Stimulated activated CD8-positive, alpha-beta memory T cell treated with anti-CD3 and anti-CD28 coated beads, Interleukin-12 subunit alpha, Interleukin-12 subunit beta, amount 100 ng/mL, for 24 hours (primary cell): ENCODE results near the gene GRID2IP.
A peak's percentile ranks its signal among the peaks of the same experiment; 100 is the strongest.
"Not testable (repeated sequence)": the region's sequence is repeated elsewhere in the genome, so short reads cannot be mapped to it uniquely, and the experiment has no call there.

ENCODE experiments used
- DNase-seq: peaks from one replicate; pipeline ENCODE4 v3.0.0-alpha.2; 2020; ENCODE audit errors: extremely low read depth

The GRID2IP gene

GRCh38 chr7:6551016-6551511 is at the start of gene GRID2IP:
Gene GRID2IP (minus strand): TSS chr7:6551461. CDS start chr7:6551436, 25 bp downstream.
- DNase-seq: no peak

DNA sequence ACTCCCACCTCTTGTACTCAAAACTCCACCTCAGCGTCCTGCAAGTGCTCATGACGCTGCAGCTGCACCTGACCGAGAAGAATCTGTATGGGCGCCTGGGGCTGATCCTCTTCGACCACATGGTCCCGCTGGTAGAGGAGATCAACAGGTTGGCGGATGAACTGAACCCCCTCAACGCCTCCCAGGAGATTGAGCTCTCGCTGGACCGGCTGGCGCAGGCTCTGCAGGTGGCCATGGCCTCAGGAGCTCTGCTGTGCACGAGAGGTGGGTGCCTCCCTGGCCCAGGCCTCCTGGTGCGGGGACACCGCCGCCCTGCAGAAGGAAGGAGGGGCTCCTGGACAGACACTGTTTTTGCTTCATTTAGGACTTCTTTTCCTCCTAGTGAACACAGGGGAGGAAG is 48.8 kb upstream of the GRID2IP start:
- DNase-seq: no peak

- DNase-seq: no peak
Observed at GRCh38 chr7:6590645-6591110, 39.4 kb upstream of the GRID2IP start.

GRCh38 chr7:6589829-6590644 is 38.8 kb upstream of the GRID2IP start, which contains the start of gene INTS15:
Gene INTS15 (plus strand): TSS chr7:6590021. CDS start chr7:6590284, 263 bp downstream.
- DNase-seq: peak; percentile 63

GRCh38 chr7:6589151-6589828 is 38.0 kb upstream of the GRID2IP start:
- DNase-seq: no peak

DNA sequence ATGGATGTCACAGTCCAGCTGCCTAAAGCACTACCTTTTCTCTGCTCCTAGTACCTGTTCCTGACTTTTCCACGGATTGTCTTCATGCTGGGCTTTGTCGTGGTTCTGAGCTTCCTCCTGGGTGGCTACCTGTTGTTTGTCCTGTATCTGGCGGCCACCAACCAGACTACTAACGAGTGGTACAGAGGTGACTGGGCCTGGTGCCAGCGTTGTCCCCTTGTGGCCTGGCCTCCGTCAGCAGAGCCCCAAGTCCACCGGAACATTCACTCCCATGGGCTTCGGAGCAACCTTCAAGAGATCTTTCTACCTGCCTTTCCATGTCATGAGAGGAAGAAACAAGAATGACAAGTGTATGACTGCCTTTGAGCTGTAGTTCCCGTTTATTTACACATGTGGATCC is 37.3 kb upstream of the GRID2IP start:
- DNase-seq: no peak

DNA sequence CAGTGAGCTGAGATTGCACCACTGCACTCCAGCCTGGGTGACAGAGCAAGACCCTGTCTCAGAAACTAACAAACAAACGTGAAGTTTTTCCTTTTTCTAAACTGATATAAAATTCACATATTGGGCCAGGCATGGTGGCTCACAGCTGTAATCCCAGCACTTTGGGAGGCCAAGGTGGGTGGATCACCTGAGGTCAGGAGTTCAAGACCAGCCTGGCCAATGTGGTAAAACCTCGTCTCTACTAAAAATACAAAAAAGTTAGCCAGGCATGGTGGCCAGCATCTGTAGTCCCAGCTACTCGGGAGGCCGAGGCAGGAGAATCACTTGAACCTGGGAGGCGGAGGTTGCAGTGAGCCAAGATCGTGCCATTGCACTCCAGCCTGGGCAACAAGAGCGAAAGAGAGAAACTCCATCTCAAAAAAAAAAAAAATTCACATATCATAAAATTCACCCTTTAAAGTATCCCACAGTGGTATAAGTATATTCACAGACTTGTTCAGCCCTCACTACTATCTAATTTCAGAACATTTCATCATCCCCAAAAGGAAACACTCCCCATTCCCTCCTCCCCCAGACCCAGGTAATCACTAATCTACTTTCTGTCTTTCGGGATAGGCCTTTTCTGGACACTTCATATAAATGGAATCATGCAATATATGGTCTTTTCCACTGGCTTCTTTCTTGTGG is 34.6 kb upstream of the GRID2IP start:
- DNase-seq: not testable (repeated sequence)

DNA sequence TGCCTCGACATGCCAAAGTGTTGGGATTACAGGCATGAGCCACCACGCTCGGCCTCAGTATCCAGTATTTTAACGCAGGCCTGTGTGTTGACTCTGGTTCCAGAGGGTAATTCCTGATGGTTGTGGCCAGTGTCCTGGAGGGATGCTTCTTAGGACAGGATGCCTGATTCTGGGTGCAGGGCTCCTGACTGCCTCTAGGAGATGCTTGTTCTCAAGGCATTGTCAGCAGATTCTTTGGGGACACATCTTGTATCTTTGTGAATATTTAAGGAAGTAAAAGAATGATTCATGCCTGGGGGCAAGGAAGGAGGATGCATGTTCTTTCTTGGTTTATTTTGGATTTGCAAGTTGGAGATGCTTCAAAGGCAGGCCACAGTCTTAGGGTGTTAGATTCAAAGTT is 28.2 kb upstream of the GRID2IP start:
- no peak for DNase-seq

DNA sequence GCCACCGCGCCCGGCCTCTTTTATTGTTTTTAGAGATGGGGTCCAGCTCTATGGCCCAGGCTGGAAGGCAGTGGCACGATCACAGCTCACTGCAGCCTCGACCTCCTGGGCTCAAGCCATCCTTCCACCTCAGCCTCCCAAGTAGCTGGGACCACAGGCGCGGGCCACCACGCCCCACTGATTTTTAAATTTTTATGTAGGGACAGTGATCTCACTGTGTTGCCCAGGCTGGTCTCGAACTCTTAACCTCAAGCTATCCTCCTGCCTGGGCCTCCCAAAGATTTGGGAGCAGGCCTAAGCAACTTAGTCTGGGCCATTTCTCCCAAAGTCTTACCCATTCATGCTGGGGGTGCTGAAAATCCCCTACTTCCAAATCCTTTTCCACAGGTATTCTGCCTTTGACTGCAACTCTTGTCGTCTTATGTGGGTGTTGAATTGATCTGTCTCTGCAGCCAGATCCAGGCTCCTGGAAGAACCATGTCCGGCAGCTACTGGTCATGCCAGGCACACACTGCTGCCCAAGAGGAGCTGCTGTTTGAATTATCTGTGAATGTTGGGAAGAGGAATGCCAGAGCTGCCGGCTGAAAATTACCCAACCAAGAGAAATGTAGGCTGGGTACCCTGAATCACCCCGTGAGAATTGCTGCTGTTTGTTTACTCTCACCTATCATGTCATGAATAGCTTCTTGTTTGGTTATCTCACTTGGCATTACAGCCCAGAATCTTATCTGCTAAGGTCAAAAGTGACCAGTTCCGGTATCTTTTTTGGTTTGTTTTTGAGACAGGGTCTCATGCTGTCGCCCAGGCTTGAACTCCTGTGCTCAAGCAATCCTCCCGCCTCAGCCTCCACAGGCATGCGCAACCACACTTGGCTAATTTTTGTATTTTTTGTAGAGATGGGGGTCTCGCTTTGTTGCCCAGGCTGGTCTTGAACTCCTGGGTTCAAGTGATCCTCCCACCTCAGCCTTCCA is 27.1 kb upstream of the GRID2IP start:
- DNase-seq: no peak

DNA sequence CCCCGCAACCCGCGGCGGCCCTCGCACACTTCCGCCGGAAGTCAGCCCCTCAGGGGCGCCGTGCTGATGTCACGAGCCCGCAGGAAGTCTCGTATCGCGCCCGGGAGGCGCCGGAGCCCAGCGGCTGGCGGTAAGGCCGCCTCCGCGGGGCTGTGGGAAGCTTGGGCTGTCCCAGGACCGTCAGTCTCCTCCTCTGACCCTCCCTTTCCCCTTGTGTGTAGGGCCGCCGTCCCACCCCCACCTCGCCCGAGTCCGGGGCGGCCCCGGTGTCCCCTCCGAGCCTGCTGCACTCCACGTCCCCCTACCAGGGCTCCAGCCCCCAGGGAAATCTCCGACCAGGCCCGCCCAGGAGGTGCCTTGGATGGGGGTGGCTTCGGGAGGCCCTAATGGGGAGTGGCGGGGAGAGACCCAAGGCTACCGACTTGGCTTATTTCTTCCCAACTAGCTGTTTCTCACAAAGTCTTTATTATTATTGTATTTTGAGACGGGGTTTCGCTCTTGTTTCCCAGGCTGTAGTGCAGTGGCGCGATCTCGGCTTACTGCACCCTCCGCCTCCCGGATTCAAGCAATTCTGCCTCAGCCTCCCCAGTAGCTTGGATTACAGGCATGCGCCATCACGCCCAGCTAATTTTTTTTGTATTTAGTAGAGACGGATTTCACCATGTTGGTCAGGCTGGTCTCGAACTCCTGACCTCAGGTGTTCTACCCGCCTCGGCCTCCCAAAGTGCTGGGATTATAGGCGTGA is 26.3 kb upstream of the GRID2IP start, which contains the start of gene ZDHHC4:
Gene ZDHHC4, plus strand, starts transcription at position 86 of the 745 bp plus-strand sequence. CDS start 3,108 bp downstream, outside the sequence.
- DNase-seq: peak; percentile 80

DNA sequence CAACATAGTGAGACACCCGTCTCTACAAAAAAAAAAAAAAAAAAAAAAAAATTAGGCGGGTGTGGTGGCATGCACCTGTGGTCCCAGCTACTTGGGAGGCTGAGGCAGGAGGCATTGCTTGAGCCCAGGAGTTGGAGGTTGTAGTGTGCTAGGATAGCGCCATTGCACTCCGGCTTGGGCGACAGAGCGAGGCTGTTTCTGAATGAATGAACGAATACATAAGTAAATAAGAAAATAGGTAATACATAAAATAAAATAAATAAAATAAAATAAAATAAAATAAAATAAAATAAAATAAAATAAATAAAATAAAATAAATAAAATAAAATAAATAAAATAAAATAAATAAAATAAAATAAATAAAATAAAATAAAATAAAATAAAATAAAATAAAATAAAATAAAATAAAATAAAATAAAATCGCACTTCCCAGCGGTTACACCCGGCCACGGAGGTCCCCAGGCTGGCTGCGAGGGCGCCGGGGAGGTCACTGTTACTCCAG is 25.7 kb upstream of the GRID2IP start:
- not testable (repeated sequence) for DNase-seq

- no peak for DNase-seq
Observed at GRCh38 chr7:6576024-6576866, 25.0 kb upstream of the GRID2IP start.

DNA sequence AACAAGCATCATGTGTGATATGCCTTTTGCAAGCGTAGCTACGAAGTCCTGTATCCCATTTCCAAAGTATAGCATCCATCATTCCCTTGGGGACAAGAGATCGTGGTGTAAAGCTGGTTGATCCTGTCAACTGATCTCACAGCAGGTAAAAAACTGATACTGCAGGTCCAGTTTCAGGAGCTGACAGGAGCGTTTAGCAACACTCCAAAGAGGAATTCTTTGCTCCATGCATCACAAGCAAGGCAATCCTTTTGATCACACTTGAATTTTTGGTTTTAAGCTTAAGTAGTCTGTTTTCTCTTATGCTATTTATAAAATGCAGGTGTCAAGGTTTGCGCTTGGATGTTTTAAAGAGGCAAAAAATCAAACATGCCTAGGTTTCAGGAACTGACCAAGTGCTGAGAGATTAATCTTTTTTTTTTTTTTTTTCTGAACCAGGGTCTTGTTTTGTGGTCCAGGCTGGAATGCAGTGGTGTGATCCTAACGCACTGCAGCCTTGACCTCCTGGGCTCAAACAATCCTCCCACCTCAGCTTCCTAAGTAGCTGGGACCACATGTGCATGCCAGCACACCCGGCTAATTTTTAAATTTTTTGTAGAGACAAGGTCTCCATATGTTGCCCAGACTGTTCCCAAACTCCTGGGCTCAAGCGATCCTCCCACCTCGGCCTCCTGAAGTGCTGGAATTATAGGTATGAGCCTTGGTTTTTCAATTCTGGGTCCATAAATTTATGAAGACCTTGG is 24.2 kb upstream of the GRID2IP start:
- no peak for DNase-seq

GRCh38 chr7:6571160-6571779 is 20.0 kb upstream of the GRID2IP start:
- DNase-seq: no peak

- no peak for DNase-seq
Observed at GRCh38 chr7:6567886-6568285, 16.6 kb upstream of the GRID2IP start.

GRCh38 chr7:6565655-6566054 is 14.4 kb upstream of the GRID2IP start:
- no peak for DNase-seq

- no peak for DNase-seq
Observed at GRCh38 chr7:6563936-6564770, 12.9 kb upstream of the GRID2IP start.
